Body of pancreas (tissue), 4 donors: ENCODE measurements around the gene GJB3.

Source experiments
- POLR2A ChIP-seq, 3 donors: fragments of 450-650 bp; IDR thresholded peaks; one replicate each; pipeline ENCODE4 v1.6.1; 2016; ENCODE audit warnings: antibody characterized with exemption in 3 of 3, mild to moderate bottlenecking in 2 of 3
- TF ChIP-seq, protein P1 (sequence below), 7 experiments: fragments of 450-650 bp in 4 of 7; fragments of 200-600 bp in 3 of 7; sonication (generic) in 3 of 7; IDR thresholded peaks; one replicate each; pipeline ENCODE4 v1.5.1; 2016 to 2019; ENCODE audit warnings: antibody characterized with exemption in 7 of 7

GRCh38 chr1:34785231-34785874 lies 4.3 kb downstream of the GJB3 start:
- TF ChIP-seq, protein P1, sequence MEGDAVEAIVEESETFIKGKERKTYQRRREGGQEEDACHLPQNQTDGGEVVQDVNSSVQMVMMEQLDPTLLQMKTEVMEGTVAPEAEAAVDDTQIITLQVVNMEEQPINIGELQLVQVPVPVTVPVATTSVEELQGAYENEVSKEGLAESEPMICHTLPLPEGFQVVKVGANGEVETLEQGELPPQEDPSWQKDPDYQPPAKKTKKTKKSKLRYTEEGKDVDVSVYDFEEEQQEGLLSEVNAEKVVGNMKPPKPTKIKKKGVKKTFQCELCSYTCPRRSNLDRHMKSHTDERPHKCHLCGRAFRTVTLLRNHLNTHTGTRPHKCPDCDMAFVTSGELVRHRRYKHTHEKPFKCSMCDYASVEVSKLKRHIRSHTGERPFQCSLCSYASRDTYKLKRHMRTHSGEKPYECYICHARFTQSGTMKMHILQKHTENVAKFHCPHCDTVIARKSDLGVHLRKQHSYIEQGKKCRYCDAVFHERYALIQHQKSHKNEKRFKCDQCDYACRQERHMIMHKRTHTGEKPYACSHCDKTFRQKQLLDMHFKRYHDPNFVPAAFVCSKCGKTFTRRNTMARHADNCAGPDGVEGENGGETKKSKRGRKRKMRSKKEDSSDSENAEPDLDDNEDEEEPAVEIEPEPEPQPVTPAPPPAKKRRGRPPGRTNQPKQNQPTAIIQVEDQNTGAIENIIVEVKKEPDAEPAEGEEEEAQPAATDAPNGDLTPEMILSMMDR (IDR thresholded peaks at IDR 0.05): no peak
- TF ChIP-seq POLR2A (IDR thresholded peaks at IDR 0.05): no peak
